Measurements from ENCODE around the gene SLC25A53.

- TF ChIP-seq CTCF (IDR thresholded peaks at IDR 0.05; ENCODE audit: insufficient read depth, low read length, poor library complexity, severe bottlenecking), result no peak
- TF ChIP-seq EZH2phosphoT487 (conservative IDR thresholded peaks at IDR 0.05; ENCODE audit: low read length), result no peak
These were observed 16.0 kb upstream of the SLC25A53 start for GRCh38 chrX:104172788-104173187.
